GM12875 (cell line): ENCODE results near the gene PARD6B.

Experiments
- H3K4me3 ChIP-seq: one replicate; pipeline ENCODE4 v1.5.1; 2011; ENCODE audit warnings: low read depth, low read length, control low read depth
- TF ChIP-seq, protein P1 (sequence below): IDR thresholded peaks from 2 replicates; pipeline ENCODE4 v1.5.1; 2011; ENCODE audit warnings: low read depth, mild to moderate bottlenecking, control low read depth, inconsistent platforms, low read length, moderate library complexity, borderline replicate concordance; ENCODE audit not compliant: insufficient read depth

The PARD6B gene

DNA sequence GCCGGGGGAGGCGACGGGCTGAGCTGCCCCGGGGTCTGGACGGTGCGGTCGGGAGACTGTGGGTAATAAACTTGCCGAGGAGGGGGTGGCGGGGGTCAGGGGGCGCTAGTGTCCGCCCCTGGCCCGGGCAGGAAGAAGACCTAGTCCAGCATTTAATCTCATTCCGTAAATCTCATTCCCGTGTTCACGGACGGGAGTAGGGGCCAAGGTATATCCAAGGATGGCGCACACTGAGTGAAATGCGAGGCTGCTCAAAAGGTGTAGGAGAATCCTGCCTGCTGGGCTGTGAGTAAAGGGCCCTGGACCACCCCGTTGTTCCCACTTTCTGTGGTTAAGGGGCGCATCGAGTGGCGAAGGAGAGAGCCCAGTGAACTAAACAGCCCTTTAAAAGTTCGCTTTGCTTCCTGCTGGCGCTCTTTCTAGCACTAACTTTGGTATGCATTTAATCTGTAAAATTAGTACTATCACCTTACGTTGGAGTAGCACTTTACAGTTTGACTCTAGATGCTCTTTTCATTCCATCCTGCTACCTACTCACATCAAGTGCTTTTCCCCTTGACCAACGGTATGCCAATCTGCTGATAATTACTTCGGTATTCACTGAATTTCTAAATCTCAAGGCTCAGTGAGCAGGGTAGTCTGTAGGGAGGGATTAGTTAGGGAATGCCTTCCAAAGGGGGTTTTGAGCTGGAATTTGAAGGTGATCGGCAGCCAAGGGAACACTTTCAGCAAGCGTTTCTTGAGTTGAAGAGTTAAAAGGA lies 730 bp downstream of the PARD6B start:
- H3K4me3 ChIP-seq, result peak overlapping the region; percentile 73
- TF ChIP-seq, protein P1, sequence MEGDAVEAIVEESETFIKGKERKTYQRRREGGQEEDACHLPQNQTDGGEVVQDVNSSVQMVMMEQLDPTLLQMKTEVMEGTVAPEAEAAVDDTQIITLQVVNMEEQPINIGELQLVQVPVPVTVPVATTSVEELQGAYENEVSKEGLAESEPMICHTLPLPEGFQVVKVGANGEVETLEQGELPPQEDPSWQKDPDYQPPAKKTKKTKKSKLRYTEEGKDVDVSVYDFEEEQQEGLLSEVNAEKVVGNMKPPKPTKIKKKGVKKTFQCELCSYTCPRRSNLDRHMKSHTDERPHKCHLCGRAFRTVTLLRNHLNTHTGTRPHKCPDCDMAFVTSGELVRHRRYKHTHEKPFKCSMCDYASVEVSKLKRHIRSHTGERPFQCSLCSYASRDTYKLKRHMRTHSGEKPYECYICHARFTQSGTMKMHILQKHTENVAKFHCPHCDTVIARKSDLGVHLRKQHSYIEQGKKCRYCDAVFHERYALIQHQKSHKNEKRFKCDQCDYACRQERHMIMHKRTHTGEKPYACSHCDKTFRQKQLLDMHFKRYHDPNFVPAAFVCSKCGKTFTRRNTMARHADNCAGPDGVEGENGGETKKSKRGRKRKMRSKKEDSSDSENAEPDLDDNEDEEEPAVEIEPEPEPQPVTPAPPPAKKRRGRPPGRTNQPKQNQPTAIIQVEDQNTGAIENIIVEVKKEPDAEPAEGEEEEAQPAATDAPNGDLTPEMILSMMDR, result no peak

DNA sequence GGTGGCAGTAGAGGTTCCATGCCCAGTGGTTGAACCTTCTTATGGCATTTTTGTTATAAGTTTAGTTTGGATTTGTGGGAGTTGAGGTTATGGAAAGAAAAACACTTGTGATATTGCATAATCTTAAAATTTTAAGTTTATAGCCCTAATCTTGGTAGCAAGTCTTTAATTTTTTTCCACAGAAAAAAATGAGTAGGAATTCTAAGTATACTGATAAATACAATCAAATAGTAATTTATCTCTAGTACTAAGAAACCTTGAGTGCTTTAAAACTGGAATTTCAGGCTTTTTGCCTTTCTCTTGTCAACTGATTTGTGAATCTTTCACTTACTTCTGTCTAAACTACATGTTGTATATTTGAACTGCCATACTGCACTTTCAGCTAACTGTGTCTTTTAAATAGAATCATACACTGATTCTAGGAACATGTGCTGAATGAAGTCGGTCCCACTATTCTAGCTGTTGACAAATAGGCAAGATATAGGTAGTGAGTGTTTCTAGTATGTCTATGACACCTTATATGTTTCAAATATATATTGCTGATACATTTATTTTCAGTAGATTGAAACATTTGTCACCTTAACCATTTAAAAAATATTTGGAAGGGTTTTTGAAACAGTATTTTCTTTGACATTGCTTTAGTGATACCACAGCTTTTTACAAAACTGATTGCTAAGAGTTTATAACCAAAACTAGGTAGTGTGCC lies 2.4 kb downstream of the PARD6B start:
- TF ChIP-seq, protein P1, result no peak
- H3K4me3 ChIP-seq, result no peak overlapping the region

DNA sequence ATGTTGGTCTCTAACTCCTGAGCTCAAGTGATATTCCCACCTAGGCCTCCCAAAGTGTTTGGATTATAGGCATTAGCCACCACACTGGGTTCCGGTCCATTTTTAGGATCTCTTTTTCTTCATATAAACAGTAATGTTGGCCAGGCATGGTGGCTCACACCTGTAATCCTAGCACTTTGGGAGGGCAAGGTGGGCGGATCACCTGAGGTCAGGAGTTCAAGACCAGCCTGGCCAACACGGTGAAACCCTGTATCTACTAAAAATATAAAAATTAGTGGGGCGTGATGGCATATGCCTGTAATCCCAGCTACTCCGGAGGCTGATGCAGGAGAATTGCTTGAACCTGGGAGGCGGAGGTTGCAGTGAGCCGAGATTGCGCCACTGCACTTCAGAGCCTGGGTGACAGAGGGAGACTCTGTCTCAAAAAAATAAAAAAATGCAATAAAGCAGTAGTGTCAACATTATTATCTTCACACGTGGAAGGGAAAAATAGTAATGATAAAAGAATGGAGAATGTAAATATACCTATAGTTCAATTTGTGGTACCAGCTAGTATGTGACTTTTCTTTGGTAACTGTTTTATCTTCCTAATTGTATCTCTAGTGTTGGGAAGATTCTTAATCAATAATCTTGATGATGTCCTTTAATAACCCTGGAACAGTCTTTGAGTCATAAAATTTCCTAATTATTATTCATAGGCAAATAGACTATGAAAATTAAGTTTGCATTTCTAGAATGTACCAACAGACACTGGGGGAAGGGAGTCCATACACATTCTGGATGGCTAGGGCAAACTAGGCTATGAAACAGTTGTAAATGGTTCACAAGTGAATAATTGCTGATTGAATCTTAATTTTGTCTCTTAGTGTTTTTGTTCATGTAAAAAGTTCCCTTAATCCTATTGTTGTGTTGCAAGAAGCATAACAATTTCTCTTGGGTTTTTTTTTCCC lies 3.6 kb downstream of the PARD6B start:
- TF ChIP-seq, protein P1, result no peak
- H3K4me3 ChIP-seq, result no peak overlapping the region

DNA sequence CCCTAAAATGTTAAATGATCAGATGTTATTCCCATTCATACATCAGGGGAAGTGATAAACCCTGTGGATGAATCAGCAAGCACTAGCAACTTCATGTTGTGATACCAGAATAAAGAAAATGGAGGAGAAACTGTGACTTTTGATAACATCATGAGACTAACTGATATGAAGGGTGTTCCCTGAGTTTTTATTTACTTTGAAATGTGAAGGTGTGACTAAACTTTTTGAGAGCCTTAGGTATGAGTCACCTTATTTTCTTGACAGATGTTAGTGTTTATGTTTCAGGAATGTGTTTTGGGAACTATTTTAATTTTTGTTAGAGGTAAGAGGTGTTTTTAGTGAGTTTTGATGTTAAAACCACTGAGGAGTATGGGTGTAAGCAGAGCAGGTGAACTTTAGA lies 4.4 kb downstream of the PARD6B start:
- no peak overlapping the region for H3K4me3 ChIP-seq
- TF ChIP-seq, protein P1, result no peak

DNA sequence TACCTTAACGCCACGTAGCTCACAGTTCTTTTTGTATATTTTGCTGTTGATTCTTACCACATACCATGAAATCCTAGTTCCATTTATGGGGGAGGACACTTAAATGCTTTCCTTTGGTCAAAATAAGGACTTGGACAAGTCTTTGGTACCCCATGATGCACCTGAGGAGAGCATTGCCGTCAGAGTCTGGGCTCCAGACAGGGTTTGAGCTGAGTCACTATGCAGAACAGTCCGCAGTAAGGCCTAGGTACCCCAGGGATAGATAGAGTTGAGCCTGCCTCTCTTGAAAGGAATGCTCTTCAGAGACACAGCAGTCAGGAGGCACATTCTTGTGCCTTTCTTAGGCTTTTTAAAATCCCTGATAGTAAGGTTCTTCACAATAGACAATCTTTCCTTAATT lies 6.0 kb downstream of the PARD6B start:
- H3K4me3 ChIP-seq, result no peak overlapping the region
- TF ChIP-seq, protein P1, result no peak

DNA sequence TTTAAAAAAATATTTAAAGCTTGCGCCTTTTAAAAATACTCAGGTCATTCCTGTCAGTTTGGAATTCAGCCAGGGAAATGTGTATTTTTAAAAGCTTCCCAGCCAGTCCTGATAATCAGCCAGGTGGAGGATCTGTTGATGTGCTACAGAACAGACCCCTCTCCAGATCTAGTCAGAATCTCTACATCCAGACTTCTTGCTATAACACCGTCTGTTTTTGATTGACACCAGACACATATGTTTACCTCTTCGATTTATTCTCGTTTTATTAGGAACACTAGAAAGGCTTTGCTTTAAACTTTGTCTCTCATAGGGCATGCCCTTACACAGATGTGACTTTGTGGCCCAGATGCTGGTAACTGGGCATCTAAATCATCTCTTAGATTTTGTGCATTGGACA lies 11.7 kb downstream of the PARD6B start:
- no peak overlapping the region for H3K4me3 ChIP-seq
- TF ChIP-seq, protein P1, result no peak
